ENCODE measurements around the gene BPTF. TPM values are rescaled to one million over a fixed set of nuclear protein-coding genes. Genes with fewer than 3 reads are reported as not detected.
A peak's percentile ranks its signal among the peaks of the same experiment; 100 is the strongest.

The BPTF gene
- 100 to 1,000 TPM; 168 to 205 (median 193) TPM for total RNA-seq
- total RNA-seq (2013), result 172 TPM

GRCh38 chr17:67824735-67825626, at the start of gene BPTF:
Gene BPTF (plus strand): TSS chr17:67825503. CDS start chr17:67825725, 222 bp downstream.
- H3K4me1 Mint-ChIP-seq, result peaks cover 33 to 42% of the 10 kb centered on the region in 2 donors
- TF ChIP-seq CTCF (IDR thresholded peaks at IDR 0.05), result peak; percentile 92
- H3K27ac ChIP-seq (ENCODE audit: low read length), result peak within 1 kb of the TSS; percentile 81
- DNase-seq (peak; percentile 93 to 97), ATAC-seq (peak; percentile 81 to 94 (median 87))
- peak within 1 kb of the TSS; percentile 96 for H3K4me3 Mint-ChIP-seq
- no peaks in the 10 kb centered on the region for H3K36me3 Mint-ChIP-seq
- H3K4me1 ChIP-seq (ENCODE audit: control insufficient read depth, insufficient read depth, low read length), result peaks cover 29% of the 10 kb centered on the region
- no peaks in the 10 kb centered on the region for H3K9me3 ChIP-seq (ENCODE audit: control insufficient read depth, insufficient read depth, low read length)
- no peaks in the 10 kb centered on the region for H3K27me3 Mint-ChIP-seq (ENCODE audit: low read depth in 2 of 2)
- H3K27ac Mint-ChIP-seq, result peak within 1 kb of the TSS; percentile 90 to 97
- intact Hi-C loops (cut with micrococcal nuclease), result loop anchor here (1.0 kb wide), 1 partner anchor 108 kb away; the partner anchor contains the start of gene NOL11
- H3K36me3 ChIP-seq (ENCODE audit: control insufficient read depth, insufficient read depth, low read length), result no peaks in the 10 kb centered on the region
- WGBS (ENCODE audit: insufficient coverage), result under 1% methylated on average over 78 of the region's 88 CpGs
- peak within 1 kb of the TSS; percentile 96 for H3K4me3 ChIP-seq (ENCODE audit: low read length)
- H3K9me3 Mint-ChIP-seq, result no peaks in the 10 kb centered on the region
- H3K27me3 ChIP-seq (ENCODE audit: control insufficient read depth, insufficient read depth, low read length), result no peaks in the 10 kb centered on the region

DNA sequence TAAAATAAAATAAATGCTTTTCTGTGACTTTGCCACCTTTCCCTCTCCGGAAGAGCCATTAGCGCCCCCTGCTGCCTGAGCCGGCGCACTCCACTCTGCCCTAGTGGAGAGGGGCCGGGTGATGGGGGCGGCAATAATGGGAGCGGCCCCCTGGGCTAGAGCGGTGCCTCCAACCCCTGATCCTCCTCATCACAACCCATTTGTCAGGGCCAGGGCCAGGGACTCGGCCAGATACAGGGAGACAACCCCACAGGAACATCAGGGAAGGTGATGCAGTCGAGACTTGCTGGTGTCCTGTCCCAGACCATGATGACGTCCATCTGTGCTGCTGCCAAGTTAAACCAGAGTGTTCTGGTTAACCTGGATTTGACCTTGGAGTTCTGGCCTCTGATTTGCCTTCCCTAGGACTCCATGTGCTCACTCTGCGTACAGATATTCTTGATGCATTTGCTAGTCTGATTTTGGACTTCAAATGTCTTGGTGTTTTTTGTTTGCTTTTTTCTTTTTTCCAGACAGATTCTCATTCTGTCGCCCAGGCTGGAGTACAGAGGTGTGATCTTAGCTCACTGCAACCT, 46.1 kb upstream of the BPTF start:
- Mint-ChIP-seq H3K27ac (no peak overlapping the region), H3K4me3 (no peak overlapping the region), H3K27me3 (ENCODE audit: low read depth in 2 of 2) (no peaks in the 10 kb centered on the region), H3K9me3 (no peaks in the 10 kb centered on the region), H3K4me1 (no peaks in the 10 kb centered on the region), H3K36me3 (no peaks in the 10 kb centered on the region)
- Histone ChIP-seq H3K36me3 (ENCODE audit: control insufficient read depth, insufficient read depth, low read length) (no peaks in the 10 kb centered on the region), H3K4me3 (ENCODE audit: low read length) (no peak overlapping the region), H3K27me3 (ENCODE audit: control insufficient read depth, insufficient read depth, low read length) (no peaks in the 10 kb centered on the region), H3K4me1 (ENCODE audit: control insufficient read depth, insufficient read depth, low read length) (no peaks in the 10 kb centered on the region), H3K27ac (ENCODE audit: low read length) (no peak overlapping the region), H3K9me3 (ENCODE audit: control insufficient read depth, insufficient read depth, low read length) (no peaks in the 10 kb centered on the region)
- intact Hi-C loops (cut with micrococcal nuclease), result no loop called here
- TF ChIP-seq CTCF (IDR thresholded peaks at IDR 0.05), result peak; percentile 40
- DNase-seq (peak in 1 of 2 donors; percentile 54), ATAC-seq (peak; percentile 47 to 60 (median 54))
- WGBS (ENCODE audit: insufficient coverage), result 58% methylated on average over 13 of the region's 13 CpGs

- H3K27ac Mint-ChIP-seq, result no peak overlapping the region
- Histone ChIP-seq H3K36me3 (ENCODE audit: control insufficient read depth, insufficient read depth, low read length) (no peaks in the 10 kb centered on the region), H3K27ac (ENCODE audit: low read length) (no peak overlapping the region), H3K4me3 (ENCODE audit: low read length) (no peak overlapping the region), H3K9me3 (ENCODE audit: control insufficient read depth, insufficient read depth, low read length) (no peaks in the 10 kb centered on the region), H3K27me3 (ENCODE audit: control insufficient read depth, insufficient read depth, low read length) (no peaks in the 10 kb centered on the region), H3K4me1 (ENCODE audit: control insufficient read depth, insufficient read depth, low read length) (no peaks in the 10 kb centered on the region)
- TF ChIP-seq CTCF (IDR thresholded peaks at IDR 0.05), result no peak
- DNase-seq (no peak), ATAC-seq (no peak)
- intact Hi-C loops (cut with micrococcal nuclease), result no loop called here
- peaks cover 8 to 13% of the 10 kb centered on the region in 2 donors for H3K27me3 Mint-ChIP-seq (ENCODE audit: low read depth in 2 of 2)
- H3K9me3 Mint-ChIP-seq, result no peaks in the 10 kb centered on the region
- H3K4me1 Mint-ChIP-seq, result no peaks in the 10 kb centered on the region
- no peaks in the 10 kb centered on the region for H3K36me3 Mint-ChIP-seq
- no peak overlapping the region for H3K4me3 Mint-ChIP-seq
- 29% methylated on average over 8 of the region's 10 CpGs for WGBS (ENCODE audit: insufficient coverage)
These were observed 40.8 kb upstream of the BPTF start for GRCh38 chr17:67784364-67785121.

All from natural killer cell (primary cell).